H1 (cell line): Measurements from ENCODE around the gene USP30. TPM values are rescaled to one million over a fixed set of nuclear protein-coding genes. Genes with fewer than 3 reads are reported as not detected.

Experiments
- CTCF ChIA-PET: fragments of 300-600 bp; sonication (Branson Sonifier 250); formaldehyde crosslinking; loops from one replicate; lab custom pipeline; 2021; ENCODE audit not compliant: partially characterized antibody; lab: Charles Lee
- POLR2A ChIA-PET: fragments of 300-600 bp; sonication (Branson Sonifier 250); formaldehyde crosslinking; loops from one replicate; lab custom pipeline; 2021; ENCODE audit warnings: inconsistent platforms; ENCODE audit not compliant: partially characterized antibody; lab: Charles Lee
- DNase-seq, 2 experiments: peaks; one replicate each; pipeline versions ENCODE4 v3.0.0 to v3.0.0-alpha.2; 2010 to 2022; ENCODE audit warnings: low spot score in 2 of 2, low read depth in 1 of 2, mixed read lengths in 1 of 2
- FAIRE-seq: peaks from 2 replicates; lab custom pipeline; 2011; peaks lifted over from hg19 to GRCh38; lab: Jason Lieb, UNC
- H2AFZ ChIP-seq: 2 replicates; pipeline ENCODE4 v1.8.1; 2012; ENCODE audit warnings: low read length, inconsistent platforms
- H2AK5ac ChIP-seq: 2 replicates; pipeline ENCODE4 v1.6.1; 2013; ENCODE audit warnings: low read depth, low read length
- H2BK120ac ChIP-seq: replicated peaks from 2 replicates; pipeline ENCODE3; 2013; ENCODE audit warnings: low read depth, low read length, inconsistent platforms
- H2BK12ac ChIP-seq: 2 replicates; pipeline ENCODE4 v1.6.1; 2013; ENCODE audit warnings: low read depth, low read length
- H2BK15ac ChIP-seq: 2 replicates; pipeline ENCODE4 v1.6.1; 2013; ENCODE audit warnings: low read length
- H2BK20ac ChIP-seq: 2 replicates; pipeline ENCODE4 v1.6.1; 2013; ENCODE audit warnings: low read length
- H2BK5ac ChIP-seq: 2 replicates; pipeline ENCODE4 v1.6.1; 2013; ENCODE audit warnings: low read depth, low read length
- H3K14ac ChIP-seq: 2 replicates; pipeline ENCODE4 v1.6.1; 2013; ENCODE audit warnings: inconsistent platforms; ENCODE audit not compliant: insufficient read length
- H3K18ac ChIP-seq: 2 replicates; pipeline ENCODE4 v1.6.1; 2013; ENCODE audit warnings: low read length; ENCODE audit errors: extremely low read depth
- H3K23ac ChIP-seq: 2 replicates; pipeline ENCODE4 v1.6.1; 2013; ENCODE audit warnings: inconsistent platforms; ENCODE audit not compliant: insufficient read length
- H3K23me2 ChIP-seq: 2 replicates; pipeline ENCODE4 v1.6.1; 2013; ENCODE audit warnings: low read depth, low read length
- H3K27ac ChIP-seq: 2 replicates; pipeline ENCODE4 v1.6.1; 2011; ENCODE audit warnings: low read depth, low read length, inconsistent platforms
- H3K27me3 ChIP-seq, 4 experiments: replicated peaks in 1 of 4; 1 replicate in 1 of 4; 2 replicates in 3 of 4; pipeline versions ENCODE4 v1.6.1 to v1.8.1; 2011 to 2013; ENCODE audit warnings: low read length in 3 of 4, mild to moderate bottlenecking in 3 of 4, inconsistent platforms in 2 of 4, mixed read lengths in 2 of 4, moderate library complexity in 1 of 4; ENCODE audit not compliant: control insufficient read depth in 3 of 4, insufficient read depth in 3 of 4; ENCODE audit errors: extremely low read depth in 1 of 4
- H3K36me3 ChIP-seq, 4 experiments: 2 replicates each; pipeline versions ENCODE4 v1.6.1 to v1.8.1; 2011 to 2013; ENCODE audit warnings: mild to moderate bottlenecking in 4 of 4, low read length in 3 of 4, moderate library complexity in 2 of 4, control low read depth in 1 of 4, inconsistent platforms in 1 of 4; ENCODE audit not compliant: insufficient read depth in 4 of 4, control insufficient read depth in 2 of 4
- H3K4ac ChIP-seq: replicated peaks from 2 replicates; pipeline ENCODE3; 2013; ENCODE audit warnings: low read length, low read depth, mixed read lengths, inconsistent platforms; ENCODE audit not compliant: insufficient read length
- H3K4me1 ChIP-seq, 4 experiments: replicated peaks in 1 of 4; 1 replicate in 1 of 4; 2 replicates in 3 of 4; pipeline versions ENCODE4 v1.6.1 to v1.8.1; 2011 to 2013; ENCODE audit warnings: low read length in 3 of 4, inconsistent platforms in 2 of 4, mixed read lengths in 1 of 4; ENCODE audit not compliant: insufficient read depth in 4 of 4, control insufficient read depth in 3 of 4
- H3K4me2 ChIP-seq, 2 experiments: 2 replicates each; pipeline versions ENCODE4 v1.6.1 to v1.8.1; 2011 to 2013; ENCODE audit warnings: low read depth in 2 of 2, low read length in 2 of 2, control low read depth in 1 of 2, inconsistent platforms in 1 of 2, mild to moderate bottlenecking in 1 of 2; ENCODE audit not compliant: insufficient read depth in 1 of 2
- H3K4me3 ChIP-seq, 4 experiments: fragments of 200-600, 300-600 bp in 1 of 4; sonication (generic), shearing (Covaris generic), sonication (Bioruptor Twin) in 1 of 4; 2 replicates each; pipeline versions ENCODE4 v1.5.1 to v1.8.1; 2011 to 2016; ENCODE audit warnings: low read length in 4 of 4, low read depth in 3 of 4, control low read depth in 2 of 4, inconsistent platforms in 2 of 4, mild to moderate bottlenecking in 2 of 4, mixed read lengths in 1 of 4, moderate library complexity in 1 of 4; ENCODE audit not compliant: insufficient read depth in 2 of 4; ENCODE audit errors: extremely low read depth in 1 of 4
- H3K56ac ChIP-seq: replicated peaks from 2 replicates; pipeline ENCODE3; 2013; ENCODE audit warnings: low read depth, mild to moderate bottlenecking, mixed read lengths, low read length, inconsistent platforms; ENCODE audit not compliant: insufficient read length
- H3K79me1 ChIP-seq: 2 replicates; pipeline ENCODE4 v1.6.1; 2013; ENCODE audit warnings: low read depth, low read length, control low read depth
- H3K79me2 ChIP-seq, 2 experiments: 2 replicates each; pipeline versions ENCODE4 v1.6.1 to v1.8.1; 2012 to 2013; ENCODE audit warnings: low read length in 2 of 2, mild to moderate bottlenecking in 2 of 2, inconsistent platforms in 1 of 2; ENCODE audit not compliant: insufficient read depth in 2 of 2, control insufficient read depth in 1 of 2
- H3K9ac ChIP-seq, 4 experiments: replicated peaks in 1 of 4; 1 replicate in 1 of 4; 2 replicates in 3 of 4; pipeline versions ENCODE4 v1.6.1 to v1.8.1; 2011 to 2013; ENCODE audit warnings: low read depth in 3 of 4, low read length in 3 of 4, control low read depth in 2 of 4, mild to moderate bottlenecking in 2 of 4, moderate library complexity in 2 of 4, inconsistent platforms in 1 of 4; ENCODE audit errors: extremely low read depth in 1 of 4
- H3K9me3 ChIP-seq, 2 experiments: 2 replicates each; pipeline versions ENCODE4 v1.6.1 to v1.8.1; 2012 to 2013; ENCODE audit warnings: mild to moderate bottlenecking in 2 of 2, moderate library complexity in 2 of 2, control low read depth in 1 of 2, inconsistent platforms in 1 of 2, low read depth in 1 of 2, low read length in 1 of 2, mixed read lengths in 1 of 2; ENCODE audit not compliant: insufficient read depth in 2 of 2
- H4K20me1 ChIP-seq, 2 experiments: replicated peaks in 1 of 2; 2 replicates each; pipeline versions ENCODE3 to v1.8.1; 2011 to 2013; ENCODE audit warnings: inconsistent platforms in 2 of 2, low read length in 2 of 2, mild to moderate bottlenecking in 1 of 2; ENCODE audit not compliant: insufficient read depth in 2 of 2, control insufficient read depth in 1 of 2
- H4K5ac ChIP-seq: 2 replicates; pipeline ENCODE4 v1.6.1; 2013; ENCODE audit warnings: low read length, low read depth, mixed read lengths, inconsistent platforms; ENCODE audit not compliant: insufficient read length
- H4K8ac ChIP-seq: 2 replicates; pipeline ENCODE4 v1.8.0; 2013; ENCODE audit warnings: mild to moderate bottlenecking, moderate library complexity, low read length, inconsistent platforms; ENCODE audit not compliant: insufficient read depth; ENCODE audit errors: extremely low read depth
- H4K91ac ChIP-seq: replicated peaks from 2 replicates; pipeline ENCODE3; 2013; ENCODE audit warnings: low read length, mixed read lengths, inconsistent platforms; ENCODE audit not compliant: insufficient read length
- CBX5 ChIP-seq: fragments of 300-800, 300-1000 bp; sonication (generic); IDR thresholded peaks from 2 replicates; pipeline ENCODE4 v1.7.1; 2016; ENCODE audit warnings: antibody characterized with exemption, low read length, low read depth
- FOSL1 ChIP-seq: IDR thresholded peaks from 2 replicates; pipeline ENCODE4 v1.6.1; 2011; ENCODE audit warnings: mild to moderate bottlenecking, low read depth, low read length, moderate library complexity; ENCODE audit not compliant: insufficient read depth
- JUN ChIP-seq: IDR thresholded peaks from 2 replicates; pipeline ENCODE4 v1.6.1; 2011; ENCODE audit warnings: low read depth, mild to moderate bottlenecking, improper control_type of control experiment, low read length
- KDM4A ChIP-seq: IDR thresholded peaks from one replicate; pipeline ENCODE4 v1.7.1; 2012; ENCODE audit warnings: low read depth, mild to moderate bottlenecking, moderate library complexity, low read length, inconsistent platforms; ENCODE audit not compliant: severe bottlenecking
- RXRA ChIP-seq: IDR thresholded peaks from 2 replicates; pipeline ENCODE4 v1.6.1; 2011; ENCODE audit warnings: low read depth, mild to moderate bottlenecking, low read length, moderate library complexity; ENCODE audit not compliant: insufficient read depth
- TBP ChIP-seq: IDR thresholded peaks from 2 replicates; pipeline ENCODE4 v1.6.1; 2011; ENCODE audit warnings: low read depth, low read length, improper control_type of control experiment
- WGBS, 2 experiments: shearing (Covaris generic) in 1 of 2; methylation state at CpG; one replicate each; pipeline versions ENCODE4 v1.1.6 to v1.1.7; 2013 to 2015; ENCODE audit warnings: low lambda C conversion rate in 2 of 2, mixed read lengths in 2 of 2, inconsistent platforms in 1 of 2, low coverage in 1 of 2, missing lambda C conversion rate in 1 of 2; ENCODE audit not compliant: insufficient replicate concordance in 2 of 2, insufficient coverage in 1 of 2, insufficient read length in 1 of 2; ENCODE audit errors: extremely low coverage in 1 of 2, missing lambda C conversion rate in 1 of 2; 5-methylcytosine and 5-hydroxymethylcytosine counted together
- polyA plus RNA-seq, 7 experiments: library from polyadenylated mRNA; depleted of rRNA in 3 of 7; stranded (reverse) in 5 of 7; unstranded in 2 of 7; fragments of >200 nt in 5 of 7; fragments of 200-250 nt in 2 of 7; gene quantifications; 1 replicate in 5 of 7; 2 replicates in 1 of 7; 4 replicates in 1 of 7; pipeline versions ENCODE4 v1.2.1 to v1.2.3, GENCODE V29; 2011 to 2013; ENCODE audit warnings: missing spikeins in 2 of 7, mixed read lengths in 2 of 7
- total RNA-seq: library from RNA; stranded (reverse); fragmentation: NEBNext Ultra II Directional; extraction: Animal tissue kit (Norgen Biotek cat#: 25700); gene quantifications from 2 replicates; pipeline ENCODE4 v1.2.1, GENCODE V29; 2021

Gene USP30
- total and polyA plus RNA-seq, 2 of the 8 experiments (the other 6 are each of a cell fraction or from before 2014, with no cell fraction given) = 7.0 to 12.2 TPM

DNA sequence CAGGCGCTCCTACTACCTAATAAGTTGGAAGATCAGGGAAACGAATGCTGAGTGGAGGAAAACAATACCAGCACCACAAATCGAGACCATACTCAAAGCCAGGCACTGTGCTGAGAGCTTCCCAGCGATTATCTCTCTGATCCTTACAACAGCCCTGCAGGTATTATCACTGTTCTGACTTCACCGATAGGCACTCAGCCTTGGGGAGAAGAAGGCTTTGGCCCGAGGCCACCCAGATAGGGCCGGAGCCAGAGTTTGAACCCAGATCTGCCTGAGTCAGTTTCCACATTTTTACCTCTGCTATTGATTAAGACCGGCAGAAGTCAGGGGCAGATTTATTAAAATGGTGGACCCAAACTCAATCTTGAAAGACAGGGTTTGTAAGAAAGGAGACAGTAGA is 36.4 kb upstream of the USP30 start:
- Histone ChIP-seq H2BK15ac (no peak overlapping the region), H4K5ac (no peak overlapping the region), H3K4me2 (no peak overlapping the region), H3K18ac (no peak overlapping the region), H3K4me3 (no peak overlapping the region), H3K14ac (no peak overlapping the region), H4K20me1 (no peaks in the 10 kb centered on the region), H2BK5ac (no peak overlapping the region), H3K27ac (no peak overlapping the region), H3K79me1 (no peaks in the 10 kb centered on the region), H3K4ac (no peak overlapping the region), H3K36me3 (no peaks in the 10 kb centered on the region), H4K91ac (no peak overlapping the region), H3K23ac (no peak overlapping the region), H2BK12ac (no peak overlapping the region), H3K9me3 (no peaks in the 10 kb centered on the region), H4K8ac (no peak overlapping the region), H2BK120ac (no peak overlapping the region), H3K23me2 (no peaks in the 10 kb centered on the region), H3K56ac (no peak overlapping the region), H2AK5ac (no peak overlapping the region), H2BK20ac (no peak overlapping the region), H3K9ac (no peak overlapping the region), H3K4me1 (no peaks in the 10 kb centered on the region), H3K27me3 (peaks cover 0 to 2% (median 0%) of the 10 kb centered on the region in 4 experiments; a peak in 1 of 7 replicates), H2AFZ (no peak overlapping the region), H3K79me2 (no peaks in the 10 kb centered on the region)
- DNase-seq (no peak), FAIRE-seq (no peak)
- POLR2A ChIA-PET = no interaction called here
- CTCF ChIA-PET = no interaction called here
- 84% methylated on average over 8 of the region's 8 CpGs; no CpG with 5 or more reads in 1 of the 2 experiments for WGBS, 2 experiments
- no peak for TF ChIP-seq JUN
- no peak for TF ChIP-seq TBP
- TF ChIP-seq CBX5 = no peak
- no peak for TF ChIP-seq FOSL1
- no peak for TF ChIP-seq RXRA
- no peak for TF ChIP-seq KDM4A
